ENCODE results near the gene TMEM255B.

DNA sequence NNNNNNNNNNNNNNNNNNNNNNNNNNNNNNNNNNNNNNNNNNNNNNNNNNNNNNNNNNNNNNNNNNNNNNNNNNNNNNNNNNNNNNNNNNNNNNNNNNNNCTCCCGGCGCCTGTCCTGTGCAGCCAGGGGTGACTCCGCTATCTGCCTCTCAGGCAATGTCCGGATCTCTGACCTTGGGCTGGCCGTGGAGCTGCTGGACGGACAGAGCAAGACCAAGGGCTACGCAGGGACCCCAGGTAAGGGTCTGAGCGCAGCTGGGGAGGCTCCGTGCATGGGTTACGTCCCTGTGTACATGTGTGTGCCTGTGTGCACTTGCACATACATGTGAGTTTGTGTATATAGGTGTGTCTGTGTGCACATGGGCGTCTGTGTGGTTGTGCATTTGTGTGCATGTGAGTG is 36.1 kb upstream of the TMEM255B start:
- TF ChIP-seq GATA2 (IDR thresholded peaks at IDR 0.05; ENCODE audit: low read depth, low read length) (no peak), GATA3 (IDR thresholded peaks at IDR 0.05; ENCODE audit: low read depth, low read length) (no peak)
